A549 (cell line): ENCODE measurements around the gene PHF21B. TPM values are rescaled to one million over a fixed set of nuclear protein-coding genes. Genes with fewer than 3 reads are reported as not detected.
A peak's percentile ranks its signal among the peaks of the same experiment; 100 is the strongest.

ENCODE experiments used
- ATAC-seq, 2 experiments: fragments of 200-7000 bp in 1 of 2; fragments of >200 bp in 1 of 2; cut with Nextera tagmentation in 1 of 2; cut with Tn5 transposase in 1 of 2; 3 replicates each; pipeline versions ENCODE4 v1.8.0 to v1.9.1; 2018 to 2020; ENCODE audit warnings: mild to moderate bottlenecking in 1 of 2, moderate library complexity in 1 of 2
- CTCF ChIA-PET: fragments of 300-600 bp; sonication (Branson Sonifier 250); formaldehyde crosslinking; extraction: SDS; loops from one replicate; lab custom pipeline; 2021; ENCODE audit warnings: antibody characterized with exemption, inconsistent platforms; lab: Yijun Ruan, JAX
- POLR2A ChIA-PET: fragments of 350-600 bp; formaldehyde crosslinking; extraction: SDS; loops from one replicate; lab custom pipeline; 2021; ENCODE audit warnings: antibody characterized with exemption, inconsistent platforms; lab: Yijun Ruan, JAX
- DNase-seq, 2 experiments: peaks; one replicate each; pipeline versions ENCODE4 v3.0.0 to v3.0.0-alpha.2; 2011 to 2016; ENCODE audit warnings: low read depth in 1 of 2, low spot score in 1 of 2
- FAIRE-seq: peaks from 2 replicates; lab custom pipeline; 2011; peaks lifted over from hg19 to GRCh38; lab: Jason Lieb, UNC
- H3K27ac ChIP-seq, 2 experiments: fragments of >200 bp; sonication (Bioruptor Twin); formaldehyde crosslinking; 3 replicates each; pipeline ENCODE4 v1.5.1; 2016 to 2017
- H3K4me1 ChIP-seq: fragments of >200 bp; sonication (Bioruptor Twin); formaldehyde crosslinking; 3 replicates; pipeline ENCODE4 v1.6.1; 2016
- H3K4me2 ChIP-seq: fragments of >200 bp; sonication (Bioruptor Twin); formaldehyde crosslinking; 3 replicates; pipeline ENCODE4 v1.6.1; 2016
- H3K4me3 ChIP-seq: fragments of >200 bp; sonication (Bioruptor Twin); formaldehyde crosslinking; 3 replicates; pipeline ENCODE4 v1.5.1; 2016
- H3K9me3 ChIP-seq: fragments of >200 bp; sonication (Bioruptor Twin); formaldehyde crosslinking; 3 replicates; pipeline ENCODE4 v1.6.1; 2016
- CBX2 ChIP-seq: fragments of 200-600 bp; sonication (generic); IDR thresholded peaks from 2 replicates; pipeline ENCODE4 v1.6.1; 2016; ENCODE audit warnings: low read depth, mild to moderate bottlenecking, borderline replicate concordance
- CBX8 ChIP-seq: fragments of 200-600 bp; sonication (generic); IDR thresholded peaks from 2 replicates; pipeline ENCODE4 v1.6.1; 2016
- CHD2 ChIP-seq: fragments of 150-350 bp; IDR thresholded peaks from 2 replicates; pipeline ENCODE4 v1.6.1; 2014; ENCODE audit warnings: low read length; ENCODE audit not compliant: partially characterized antibody
- EHF ChIP-seq: fragments of 250-450 bp; sonication (Bioruptor Pico); IDR thresholded peaks from 2 replicates; pipeline ENCODE4 v1.5.0; 2020; ENCODE audit warnings: mild to moderate bottlenecking
- EHMT2 ChIP-seq: fragments of 200-600 bp; sonication (generic); IDR thresholded peaks from 2 replicates; pipeline ENCODE4 v1.6.1; 2016; ENCODE audit warnings: antibody characterized with exemption, low read depth, mild to moderate bottlenecking, moderate library complexity
- EP300 ChIP-seq, 2 experiments: fragments of >200 bp; sonication (Bioruptor Twin); formaldehyde crosslinking; IDR thresholded peaks; 2 replicates in 1 of 2; 3 replicates in 1 of 2; pipeline ENCODE4 v1.6.1; 2016 to 2017
- FOSL2 ChIP-seq, 2 experiments: fragments of 450-650 bp in 1 of 2; fragments of >200 bp in 1 of 2; sonication (Bioruptor Twin) in 1 of 2; formaldehyde crosslinking; IDR thresholded peaks; 2 replicates each; pipeline versions ENCODE4 v1.5.0 to v1.6.1; 2016 to 2020; ENCODE audit warnings: mild to moderate bottlenecking in 1 of 2, moderate library complexity in 1 of 2
- FOXS1 ChIP-seq: fragments of 250-450 bp; sonication (Bioruptor Pico); IDR thresholded peaks from 2 replicates; pipeline ENCODE4 v1.5.0; 2020; ENCODE audit warnings: mild to moderate bottlenecking, moderate library complexity
- GATA3 ChIP-seq: IDR thresholded peaks from 2 replicates; pipeline ENCODE4 v1.6.1; 2012; ENCODE audit warnings: borderline replicate concordance
- HDAC2 ChIP-seq: fragments of 200-600 bp; sonication (generic); IDR thresholded peaks from 2 replicates; pipeline ENCODE4 v1.6.1; 2016
- JUNB ChIP-seq: fragments of >200 bp; sonication (Bioruptor Twin); formaldehyde crosslinking; IDR thresholded peaks from 2 replicates; pipeline ENCODE4 v1.6.1; 2016
- KDM5A ChIP-seq: fragments of 200-600 bp; sonication (generic); IDR thresholded peaks from 2 replicates; pipeline ENCODE4 v1.6.1; 2016; ENCODE audit warnings: antibody characterized with exemption, mild to moderate bottlenecking
- NPAS2 ChIP-seq: fragments of 250-450 bp; sonication (Bioruptor Pico); IDR thresholded peaks from 2 replicates; pipeline ENCODE4 v1.8.0; 2022; ENCODE audit warnings: mild to moderate bottlenecking, moderate library complexity, borderline replicate concordance
- PHF8 ChIP-seq: fragments of 200-600 bp; sonication (generic); IDR thresholded peaks from 2 replicates; pipeline ENCODE4 v1.6.1; 2016; ENCODE audit warnings: low read depth, mild to moderate bottlenecking, antibody characterized with exemption, moderate library complexity, borderline replicate concordance
- POLR2AphosphoS2 ChIP-seq: conservative IDR thresholded peaks from 2 replicates; pipeline ENCODE4 v1.6.1; 2012; ENCODE audit warnings: low read length, improper control_type of control experiment, inconsistent platforms
- RAD21 ChIP-seq, 2 experiments: fragments of >200 bp in 1 of 2; sonication (Bioruptor Twin) in 1 of 2; formaldehyde crosslinking in 1 of 2; IDR thresholded peaks in 1 of 2; conservative IDR thresholded peaks in 1 of 2; 2 replicates in 1 of 2; 3 replicates in 1 of 2; pipeline ENCODE4 v1.6.1; 2012 to 2018; ENCODE audit warnings: inconsistent platforms in 1 of 2
- RCOR1 ChIP-seq: fragments of 150-350 bp; IDR thresholded peaks from 2 replicates; pipeline ENCODE4 v1.6.1; 2014; ENCODE audit warnings: antibody characterized with exemption, low read length, low read depth
- SREBF2 ChIP-seq: fragments of 450-650 bp; IDR thresholded peaks from 2 replicates; pipeline ENCODE4 v1.6.1; 2014; ENCODE audit warnings: mild to moderate bottlenecking, moderate library complexity
- WGBS: methylation state at CpG from one replicate; pipeline ENCODE4 v1.1.6; 2017; ENCODE audit errors: missing lambda C conversion rate; 5-methylcytosine and 5-hydroxymethylcytosine counted together
- polyA plus RNA-seq, 4 experiments: library from polyadenylated mRNA; depleted of rRNA in 3 of 4; stranded (reverse); fragments of >200 nt; fragmentation: RNase III in 1 of 4; extraction: RNeasy Plus Mini Kit Qiagen cat#74134 plus additional on column Dnase treatment in 1 of 4; gene quantifications; 2 replicates in 3 of 4; 3 replicates in 1 of 4; pipeline ENCODE4 v1.2.3, GENCODE V29; 2011 to 2017
- TF ChIP-seq, protein P1 (sequence below): IDR thresholded peaks from 2 replicates; pipeline ENCODE4 v1.6.1; 2012
- TF ChIP-seq, protein P2 (sequence below): fragments of 250-450 bp; sonication (Bioruptor Pico); IDR thresholded peaks from 2 replicates; pipeline ENCODE4 v1.5.0; 2021; ENCODE audit warnings: mild to moderate bottlenecking, moderate library complexity, borderline replicate concordance
- TF ChIP-seq, protein P3 (sequence below): fragments of 250-450 bp; sonication (Bioruptor Pico); IDR thresholded peaks from 2 replicates; pipeline ENCODE4 v1.5.0; 2020; ENCODE audit warnings: low read depth, mild to moderate bottlenecking, moderate library complexity
- TF ChIP-seq, protein P4 (sequence below): IDR thresholded peaks from 2 replicates; pipeline ENCODE4 v1.6.1; 2012

PHF21B gene
- polyA plus RNA-seq, 2 of the 4 experiments (the other 2 are of a cell fraction): 0.50 to 0.70 TPM

DNA sequence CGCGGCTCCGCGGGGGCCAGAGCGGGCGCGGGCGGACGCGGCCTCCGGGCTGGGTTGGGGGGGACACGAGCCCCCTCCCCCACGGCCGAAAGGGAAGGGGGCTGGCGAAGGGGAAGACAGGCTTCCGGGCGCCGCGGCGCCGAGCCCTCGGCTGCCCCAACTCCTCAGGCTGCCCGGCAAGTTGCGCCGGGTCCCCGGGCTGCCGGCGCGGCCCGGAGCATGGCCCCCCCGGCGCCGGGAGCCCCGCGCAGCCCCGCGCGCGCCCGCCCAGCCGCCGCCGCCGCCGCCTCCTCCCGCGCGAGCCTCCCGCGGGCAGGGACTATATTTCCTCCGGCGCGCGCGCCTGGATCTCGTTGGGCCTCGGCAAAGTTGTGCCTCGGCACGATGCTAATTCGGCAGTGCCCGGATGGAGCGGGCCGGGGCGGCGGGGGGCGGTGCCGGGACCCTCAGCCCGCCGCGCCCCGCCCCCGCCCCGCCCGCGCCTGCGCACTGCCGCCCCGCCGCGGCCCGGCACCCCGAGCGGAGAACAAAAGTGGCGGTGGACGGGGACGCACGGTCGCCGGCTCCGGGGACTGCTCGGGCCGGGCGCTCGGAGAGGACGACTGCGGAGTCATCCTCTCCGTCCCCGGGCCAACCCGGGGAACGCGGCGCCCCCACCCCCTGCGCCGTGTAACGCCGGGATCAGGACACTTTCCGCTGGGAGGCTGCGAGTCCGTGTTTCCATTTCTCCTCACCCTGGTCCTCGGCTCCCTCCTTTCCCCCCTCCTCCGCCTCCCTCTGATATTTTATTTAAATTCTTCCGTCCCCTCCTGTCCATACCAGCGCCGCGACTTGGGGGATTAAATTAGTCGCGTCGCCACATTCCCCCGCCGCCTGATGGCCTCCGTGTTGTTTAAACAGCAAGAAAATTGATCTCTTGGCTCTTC is at the start of gene PHF21B (continued):
- TF ChIP-seq, protein P1, sequence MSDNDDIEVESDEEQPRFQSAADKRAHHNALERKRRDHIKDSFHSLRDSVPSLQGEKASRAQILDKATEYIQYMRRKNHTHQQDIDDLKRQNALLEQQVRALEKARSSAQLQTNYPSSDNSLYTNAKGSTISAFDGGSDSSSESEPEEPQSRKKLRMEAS: peak; percentile 44; the same call in 1 of the 2 replicates
- TF ChIP-seq GATA3: no peak
- TF ChIP-seq SREBF2: no peak
- no peak for TF ChIP-seq EHMT2
- TF ChIP-seq EHF (CRISPR knock-in tag): no peak
- peak; percentile 35; the same call in 1 of the 2 replicates for TF ChIP-seq PHF8
- TF ChIP-seq, protein P2, sequence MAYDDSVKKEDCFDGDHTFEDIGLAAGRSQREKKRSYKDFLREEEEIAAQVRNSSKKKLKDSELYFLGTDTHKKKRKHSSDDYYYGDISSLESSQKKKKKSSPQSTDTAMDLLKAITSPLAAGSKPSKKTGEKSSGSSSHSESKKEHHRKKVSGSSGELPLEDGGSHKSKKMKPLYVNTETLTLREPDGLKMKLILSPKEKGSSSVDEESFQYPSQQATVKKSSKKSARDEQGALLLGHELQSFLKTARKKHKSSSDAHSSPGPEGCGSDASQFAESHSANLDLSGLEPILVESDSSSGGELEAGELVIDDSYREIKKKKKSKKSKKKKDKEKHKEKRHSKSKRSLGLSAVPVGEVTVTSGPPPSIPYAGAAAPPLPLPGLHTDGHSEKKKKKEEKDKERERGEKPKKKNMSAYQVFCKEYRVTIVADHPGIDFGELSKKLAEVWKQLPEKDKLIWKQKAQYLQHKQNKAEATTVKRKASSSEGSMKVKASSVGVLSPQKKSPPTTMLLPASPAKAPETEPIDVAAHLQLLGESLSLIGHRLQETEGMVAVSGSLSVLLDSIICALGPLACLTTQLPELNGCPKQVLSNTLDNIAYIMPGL (CRISPR knock-in tag): no peak
- TF ChIP-seq CHD2: no peak
- TF ChIP-seq FOSL2 (IDR thresholded peaks at IDR 0.05): no peak
- no peak for TF ChIP-seq FOSL2 (CRISPR knock-in tag; IDR thresholded peaks at IDR 0.05)
- no peak for TF ChIP-seq HDAC2
- TF ChIP-seq, all 56 proteins: peak for 5

DNA sequence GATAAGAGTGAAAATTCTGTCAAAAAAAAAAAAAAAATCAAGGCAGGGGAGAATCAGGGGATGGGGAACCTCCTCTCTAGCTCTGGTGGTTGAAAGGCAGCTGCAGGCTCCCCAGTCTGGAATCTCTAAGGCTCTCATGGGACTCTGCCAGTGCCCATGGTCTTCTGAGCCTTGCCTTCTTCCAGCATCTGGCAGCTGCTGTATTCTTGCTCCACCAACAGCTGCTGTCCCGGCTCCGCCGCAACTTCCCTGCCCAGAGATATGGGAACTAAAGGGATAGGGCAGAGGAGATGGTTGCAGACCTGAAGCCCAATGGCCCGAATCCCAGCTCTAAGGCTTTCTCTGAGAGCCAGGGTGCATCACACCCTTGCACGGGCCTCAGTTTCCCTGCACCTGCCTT is 49.5 kb upstream of the PHF21B start:
- 75% methylated on average over 4 of the region's 5 CpGs for WGBS
- no peaks in the 10 kb centered on the region for H3K4me1 ChIP-seq
- DNase-seq: no peak
- ChIA-PET POLR2A (no interaction called here), CTCF (no interaction called here)
- no peak overlapping the region for H3K4me2 ChIP-seq
- FAIRE-seq: no peak
- TF ChIP-seq, protein P3, sequence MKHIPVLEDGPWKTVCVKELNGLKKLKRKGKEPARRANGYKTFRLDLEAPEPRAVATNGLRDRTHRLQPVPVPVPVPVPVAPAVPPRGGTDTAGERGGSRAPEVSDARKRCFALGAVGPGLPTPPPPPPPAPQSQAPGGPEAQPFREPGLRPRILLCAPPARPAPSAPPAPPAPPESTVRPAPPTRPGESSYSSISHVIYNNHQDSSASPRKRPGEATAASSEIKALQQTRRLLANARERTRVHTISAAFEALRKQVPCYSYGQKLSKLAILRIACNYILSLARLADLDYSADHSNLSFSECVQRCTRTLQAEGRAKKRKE (CRISPR knock-in tag): no peak
- TF ChIP-seq FOXS1 (CRISPR knock-in tag): no peak
- TF ChIP-seq CBX8: no peak
- TF ChIP-seq JUNB: no peak
- TF ChIP-seq NPAS2 (CRISPR knock-in tag): no peak
- no peak for TF ChIP-seq RCOR1
- TF ChIP-seq POLR2AphosphoS2: no peak
- TF ChIP-seq, protein P4, sequence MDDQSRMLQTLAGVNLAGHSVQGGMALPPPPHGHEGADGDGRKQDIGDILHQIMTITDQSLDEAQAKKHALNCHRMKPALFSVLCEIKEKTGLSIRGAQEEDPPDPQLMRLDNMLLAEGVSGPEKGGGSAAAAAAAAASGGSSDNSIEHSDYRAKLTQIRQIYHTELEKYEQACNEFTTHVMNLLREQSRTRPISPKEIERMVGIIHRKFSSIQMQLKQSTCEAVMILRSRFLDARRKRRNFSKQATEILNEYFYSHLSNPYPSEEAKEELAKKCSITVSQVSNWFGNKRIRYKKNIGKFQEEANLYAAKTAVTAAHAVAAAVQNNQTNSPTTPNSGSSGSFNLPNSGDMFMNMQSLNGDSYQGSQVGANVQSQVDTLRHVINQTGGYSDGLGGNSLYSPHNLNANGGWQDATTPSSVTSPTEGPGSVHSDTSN: no peak
- no peak for TF ChIP-seq SREBF2
- no peak for TF ChIP-seq EP300 (IDR thresholded peaks at IDR 0.05)
- no peak for TF ChIP-seq RAD21 (conservative IDR thresholded peaks at IDR 0.05 in 1 of 2, IDR thresholded peaks at IDR 0.05 in 1 of 2)
- no peak for TF ChIP-seq CBX2
- no peak for TF ChIP-seq KDM5A
- no peak overlapping the region for H3K4me3 ChIP-seq
- H3K27ac ChIP-seq: no peak overlapping the region
- no peaks in the 10 kb centered on the region for H3K9me3 ChIP-seq
- no peak for ATAC-seq
